Ovary (tissue), 3 donors: ENCODE results near the gene ARL11.

Source experiments
- EP300 ChIP-seq: sonication (generic); formaldehyde crosslinking; IDR thresholded peaks from one replicate; pipeline ENCODE4 v1.6.1; 2017; ENCODE audit warnings: antibody characterized with exemption
- TF ChIP-seq, protein P1 (sequence below), 3 donors: fragments of 450-650 bp in 2 of 3; fragments of 200-600 bp in 1 of 3; IDR thresholded peaks; one replicate each; pipeline versions ENCODE4 v1.5.1 to v1.8.0; 2016 to 2022; ENCODE audit warnings: antibody characterized with exemption in 3 of 3, mild to moderate bottlenecking in 1 of 3
- donor health status: DM: no; HTN: no; CAD: no.

- TF ChIP-seq, protein P1, sequence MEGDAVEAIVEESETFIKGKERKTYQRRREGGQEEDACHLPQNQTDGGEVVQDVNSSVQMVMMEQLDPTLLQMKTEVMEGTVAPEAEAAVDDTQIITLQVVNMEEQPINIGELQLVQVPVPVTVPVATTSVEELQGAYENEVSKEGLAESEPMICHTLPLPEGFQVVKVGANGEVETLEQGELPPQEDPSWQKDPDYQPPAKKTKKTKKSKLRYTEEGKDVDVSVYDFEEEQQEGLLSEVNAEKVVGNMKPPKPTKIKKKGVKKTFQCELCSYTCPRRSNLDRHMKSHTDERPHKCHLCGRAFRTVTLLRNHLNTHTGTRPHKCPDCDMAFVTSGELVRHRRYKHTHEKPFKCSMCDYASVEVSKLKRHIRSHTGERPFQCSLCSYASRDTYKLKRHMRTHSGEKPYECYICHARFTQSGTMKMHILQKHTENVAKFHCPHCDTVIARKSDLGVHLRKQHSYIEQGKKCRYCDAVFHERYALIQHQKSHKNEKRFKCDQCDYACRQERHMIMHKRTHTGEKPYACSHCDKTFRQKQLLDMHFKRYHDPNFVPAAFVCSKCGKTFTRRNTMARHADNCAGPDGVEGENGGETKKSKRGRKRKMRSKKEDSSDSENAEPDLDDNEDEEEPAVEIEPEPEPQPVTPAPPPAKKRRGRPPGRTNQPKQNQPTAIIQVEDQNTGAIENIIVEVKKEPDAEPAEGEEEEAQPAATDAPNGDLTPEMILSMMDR (IDR thresholded peaks at IDR 0.05): no peak
- TF ChIP-seq EP300: no peak
Observed at GRCh38 chr13:49638030-49638743, 9.9 kb downstream of the ARL11 start.
